ENCODE results near the gene ARHGAP5. TPM values are rescaled to one million over a fixed set of nuclear protein-coding genes. Genes with fewer than 3 reads are reported as not detected.

The ARHGAP5 gene
- total and polyA plus RNA-seq, 9 of the 15 experiments (the other 6 are each of a cell fraction or from before 2014, with no cell fraction given) = 3.1 to 21.8 (median 12.1) TPM

- TF ChIP-seq, protein P1, sequence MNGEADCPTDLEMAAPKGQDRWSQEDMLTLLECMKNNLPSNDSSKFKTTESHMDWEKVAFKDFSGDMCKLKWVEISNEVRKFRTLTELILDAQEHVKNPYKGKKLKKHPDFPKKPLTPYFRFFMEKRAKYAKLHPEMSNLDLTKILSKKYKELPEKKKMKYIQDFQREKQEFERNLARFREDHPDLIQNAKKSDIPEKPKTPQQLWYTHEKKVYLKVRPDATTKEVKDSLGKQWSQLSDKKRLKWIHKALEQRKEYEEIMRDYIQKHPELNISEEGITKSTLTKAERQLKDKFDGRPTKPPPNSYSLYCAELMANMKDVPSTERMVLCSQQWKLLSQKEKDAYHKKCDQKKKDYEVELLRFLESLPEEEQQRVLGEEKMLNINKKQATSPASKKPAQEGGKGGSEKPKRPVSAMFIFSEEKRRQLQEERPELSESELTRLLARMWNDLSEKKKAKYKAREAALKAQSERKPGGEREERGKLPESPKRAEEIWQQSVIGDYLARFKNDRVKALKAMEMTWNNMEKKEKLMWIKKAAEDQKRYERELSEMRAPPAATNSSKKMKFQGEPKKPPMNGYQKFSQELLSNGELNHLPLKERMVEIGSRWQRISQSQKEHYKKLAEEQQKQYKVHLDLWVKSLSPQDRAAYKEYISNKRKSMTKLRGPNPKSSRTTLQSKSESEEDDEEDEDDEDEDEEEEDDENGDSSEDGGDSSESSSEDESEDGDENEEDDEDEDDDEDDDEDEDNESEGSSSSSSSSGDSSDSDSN (IDR thresholded peaks at IDR 0.05; ENCODE audit: borderline replicate concordance in 1 of 2, low read depth in 2 of 2, low read length in 2 of 2) = no peak
- TF ChIP-seq BDP1 (IDR thresholded peaks at IDR 0.05; ENCODE audit: insufficient read depth, insufficient read length) = peak; percentile 35
- TF ChIP-seq ZFPM2 (CRISPR knock-in tag; IDR thresholded peaks at IDR 0.05) = no peak
- TF ChIP-seq FUS (optimal IDR thresholded peaks at IDR 0.05; ENCODE audit: low read depth, low read length) = no peak
- no peak for TF ChIP-seq ZNF507 (tag; conservative IDR thresholded peaks at IDR 0.05)
- no peak for TF ChIP-seq ZNF764 (CRISPR knock-in tag; IDR thresholded peaks at IDR 0.05; ENCODE audit: low read depth)
- TF ChIP-seq TCF3 (CRISPR knock-in tag; IDR thresholded peaks at IDR 0.05) = no peak
- TF ChIP-seq TEAD4 (IDR thresholded peaks at IDR 0.05; ENCODE audit: low read length) = peak; percentile 64
- no peak for TF ChIP-seq TEAD4 (CRISPR knock-in tag; IDR thresholded peaks at IDR 0.05; ENCODE audit: borderline replicate concordance)
- no peak for TF ChIP-seq SAP30 (IDR thresholded peaks at IDR 0.05; ENCODE audit: borderline replicate concordance, insufficient read depth, low read depth, low read length, poor library complexity, severe bottlenecking)
- TF ChIP-seq MECOM (CRISPR knock-in tag; IDR thresholded peaks at IDR 0.05) = no peak
- TF ChIP-seq BCL6 (CRISPR knock-in tag; IDR thresholded peaks at IDR 0.05) = no peak
- TF ChIP-seq ZNF551 (CRISPR knock-in tag; IDR thresholded peaks at IDR 0.05) = no peak
- peak; percentile 40; the same call in 1 of the 2 replicates for TF ChIP-seq CTBP1 (IDR thresholded peaks at IDR 0.05; ENCODE audit: borderline replicate concordance)
- peak; percentile 67 for TF ChIP-seq HDAC3 (IDR thresholded peaks at IDR 0.05; ENCODE audit: borderline replicate concordance, partially characterized antibody)
- no peak for TF ChIP-seq NBN (IDR thresholded peaks at IDR 0.05; ENCODE audit: low read depth)
- peak; percentile 31; the same call in 1 of the 2 replicates for TF ChIP-seq NFIC (IDR thresholded peaks at IDR 0.05)
- TF ChIP-seq HIVEP1 (CRISPR knock-in tag; IDR thresholded peaks at IDR 0.05) = no peak
- TF ChIP-seq, protein P2, sequence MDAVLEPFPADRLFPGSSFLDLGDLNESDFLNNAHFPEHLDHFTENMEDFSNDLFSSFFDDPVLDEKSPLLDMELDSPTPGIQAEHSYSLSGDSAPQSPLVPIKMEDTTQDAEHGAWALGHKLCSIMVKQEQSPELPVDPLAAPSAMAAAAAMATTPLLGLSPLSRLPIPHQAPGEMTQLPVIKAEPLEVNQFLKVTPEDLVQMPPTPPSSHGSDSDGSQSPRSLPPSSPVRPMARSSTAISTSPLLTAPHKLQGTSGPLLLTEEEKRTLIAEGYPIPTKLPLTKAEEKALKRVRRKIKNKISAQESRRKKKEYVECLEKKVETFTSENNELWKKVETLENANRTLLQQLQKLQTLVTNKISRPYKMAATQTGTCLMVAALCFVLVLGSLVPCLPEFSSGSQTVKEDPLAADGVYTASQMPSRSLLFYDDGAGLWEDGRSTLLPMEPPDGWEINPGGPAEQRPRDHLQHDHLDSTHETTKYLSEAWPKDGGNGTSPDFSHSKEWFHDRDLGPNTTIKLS (IDR thresholded peaks at IDR 0.05; ENCODE audit: borderline replicate concordance, low read depth) = no peak
Measured at GRCh38 chr14:32202998-32203882, 126.1 kb downstream of the ARHGAP5 start, which contains the start of gene RNU6-8 (continued).

Data from K562 (cell line).